G401 (cell line): ENCODE data around the gene IPO4. TPM values are rescaled to one million over a fixed set of nuclear protein-coding genes. Genes with fewer than 3 reads are reported as not detected.

Experiments
- DNase-seq: peaks from one replicate; pipeline ENCODE4 v3.0.0-alpha.2; 2015; ENCODE audit warnings: low spot score
- in situ Hi-C: cut with HindIII; loops from 2 replicates; pipeline ENCODE4 v1.10.0; 2016; ENCODE audit warnings: low sequenced_read_pairs, mixed read lengths
- total RNA-seq: library from RNA; depleted of rRNA; stranded (reverse); fragments of >200 nt; shearing (Covaris generic); gene quantifications from 2 replicates; pipeline ENCODE4 v1.2.3, GENCODE V29; 2014

IPO4 gene
- total RNA-seq, 1 experiment from 2014 or later: 80.4 TPM

- DNase-seq: no peak
- in situ Hi-C loops: no loop called here
Observed at GRCh38 chr14:24151404-24152080, 37.1 kb downstream of the IPO4 start.

- no peak for DNase-seq
- in situ Hi-C loops: no loop called here
Observed at GRCh38 chr14:24150993-24151392, 37.6 kb downstream of the IPO4 start.

DNA sequence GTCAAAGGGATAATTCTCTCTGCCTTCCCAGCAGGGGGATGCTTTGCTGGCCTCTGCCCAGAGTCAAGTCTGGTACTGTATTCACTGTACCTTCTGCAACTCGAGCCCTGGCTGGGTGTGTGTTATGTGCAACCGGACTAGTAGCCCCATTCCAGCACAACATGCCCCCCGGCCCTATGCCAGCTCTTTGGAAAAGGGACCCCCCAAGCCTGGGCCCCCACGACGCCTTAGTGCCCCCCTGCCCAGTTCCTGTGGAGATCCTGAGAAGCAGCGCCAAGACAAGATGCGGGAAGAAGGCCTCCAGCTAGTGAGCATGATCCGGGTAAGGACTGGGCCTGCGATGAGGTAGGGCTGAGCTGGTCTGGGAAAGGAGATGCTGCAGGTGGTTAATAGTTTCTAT lies 38.0 kb downstream of the IPO4 start:
- in situ Hi-C loops: no loop called here
- no peak for DNase-seq

DNA sequence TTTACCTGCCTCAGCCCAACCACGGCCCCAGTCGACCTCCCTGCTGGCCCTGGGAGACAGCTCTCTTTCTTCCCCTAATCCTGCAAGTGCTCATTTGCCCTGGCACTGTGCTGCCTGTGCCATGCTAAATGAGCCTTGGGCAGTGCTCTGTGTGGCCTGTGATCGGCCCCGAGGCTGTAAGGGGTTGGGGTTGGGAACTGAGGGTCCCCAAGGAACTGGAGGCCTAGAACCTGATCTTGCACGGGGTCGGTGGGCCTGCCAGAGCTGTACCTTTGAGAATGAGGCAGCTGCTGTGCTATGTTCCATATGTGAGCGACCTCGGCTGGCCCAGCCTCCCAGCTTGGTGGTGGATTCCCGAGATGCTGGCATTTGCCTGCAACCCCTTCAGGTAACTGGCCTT lies 38.6 kb downstream of the IPO4 start:
- no peak for DNase-seq
- in situ Hi-C loops: no loop called here

- in situ Hi-C loops: no loop called here
- no peak for DNase-seq
Observed at GRCh38 chr14:24149302-24149969, 39.2 kb downstream of the IPO4 start.

GRCh38 chr14:24147761-24148428 lies 40.7 kb downstream of the IPO4 start:
- in situ Hi-C loops: no loop called here
- no peak for DNase-seq

DNA sequence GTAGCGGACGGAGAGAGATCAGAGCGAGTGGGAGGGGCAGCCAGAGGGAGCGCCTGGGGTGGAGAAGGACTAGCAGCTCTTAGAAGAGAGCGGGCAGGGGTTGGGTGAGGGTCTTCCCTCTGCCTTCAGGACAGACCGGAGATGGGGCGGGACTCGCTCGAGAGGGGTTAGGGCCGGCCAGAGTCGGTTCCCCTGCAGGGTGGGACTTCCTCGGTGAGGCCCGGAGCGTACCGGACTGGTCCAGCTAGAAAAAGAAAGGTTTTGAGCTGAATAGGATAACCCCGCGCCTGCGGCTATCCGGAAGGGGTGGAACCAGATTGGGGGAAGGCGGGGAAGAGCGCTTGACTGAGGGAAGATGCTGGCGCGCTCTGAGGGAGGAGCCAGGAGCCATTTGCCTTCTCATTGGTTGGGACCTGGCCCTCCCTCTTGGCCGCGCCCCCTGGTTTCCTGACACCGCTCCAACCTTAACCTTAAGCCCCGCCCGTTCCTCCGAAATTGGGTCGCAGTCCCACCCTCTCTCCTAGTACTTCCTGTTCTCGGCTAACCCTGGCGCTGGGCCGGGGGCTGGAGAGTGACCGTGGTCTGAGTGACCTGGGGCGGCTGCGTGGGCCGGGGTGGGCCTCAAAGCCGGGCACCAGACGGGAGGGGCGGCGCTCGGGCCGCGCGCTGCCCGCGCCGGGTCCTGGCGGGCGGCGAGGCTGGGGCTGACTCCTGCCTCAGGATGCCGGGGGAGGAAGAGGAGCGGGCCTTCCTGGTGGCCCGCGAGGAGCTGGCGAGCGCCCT lies 41.4 kb downstream of the IPO4 start, which contains the start of gene RNF31:
TSS of gene RNF31 (plus strand) at position 521 of the 783 bp plus-strand sequence. CDS start at position 722, 201 bp downstream.
- in situ Hi-C loops: no loop called here
- peak; percentile 100 for DNase-seq

DNA sequence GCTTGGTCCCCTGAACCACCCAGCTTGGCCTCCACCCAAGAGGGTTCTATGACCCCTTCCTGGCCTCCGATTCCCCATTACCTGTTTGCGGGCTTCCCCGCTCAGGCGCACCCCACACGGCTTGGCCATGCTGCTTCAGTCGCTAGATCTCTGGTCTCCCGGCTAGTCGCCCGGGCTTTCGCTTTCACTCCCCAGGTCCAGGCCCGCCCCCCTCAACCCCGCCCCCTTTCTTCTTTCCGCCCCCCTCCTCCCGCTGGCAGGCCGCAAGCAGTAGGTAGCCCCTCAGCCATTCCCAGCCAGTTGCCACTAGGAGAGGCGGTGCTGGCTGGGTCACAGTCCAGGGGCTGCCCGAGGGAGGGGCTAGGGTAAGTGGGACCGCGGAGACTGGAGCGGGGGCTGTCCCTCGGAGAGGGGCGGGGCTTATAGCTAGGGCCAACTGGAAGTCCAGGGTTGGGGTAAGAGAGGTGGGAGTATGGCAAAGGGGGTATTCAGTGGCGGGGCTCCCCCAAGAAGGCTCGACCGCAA lies 42.1 kb downstream of the IPO4 start, which contains the start of gene PSME2:
TSS of gene PSME2 (minus strand) at position 158 of the 525 bp plus-strand sequence. CDS start at position 129, 29 bp downstream.
- peak; percentile 85 for DNase-seq
- in situ Hi-C loops: no loop called here

DNA sequence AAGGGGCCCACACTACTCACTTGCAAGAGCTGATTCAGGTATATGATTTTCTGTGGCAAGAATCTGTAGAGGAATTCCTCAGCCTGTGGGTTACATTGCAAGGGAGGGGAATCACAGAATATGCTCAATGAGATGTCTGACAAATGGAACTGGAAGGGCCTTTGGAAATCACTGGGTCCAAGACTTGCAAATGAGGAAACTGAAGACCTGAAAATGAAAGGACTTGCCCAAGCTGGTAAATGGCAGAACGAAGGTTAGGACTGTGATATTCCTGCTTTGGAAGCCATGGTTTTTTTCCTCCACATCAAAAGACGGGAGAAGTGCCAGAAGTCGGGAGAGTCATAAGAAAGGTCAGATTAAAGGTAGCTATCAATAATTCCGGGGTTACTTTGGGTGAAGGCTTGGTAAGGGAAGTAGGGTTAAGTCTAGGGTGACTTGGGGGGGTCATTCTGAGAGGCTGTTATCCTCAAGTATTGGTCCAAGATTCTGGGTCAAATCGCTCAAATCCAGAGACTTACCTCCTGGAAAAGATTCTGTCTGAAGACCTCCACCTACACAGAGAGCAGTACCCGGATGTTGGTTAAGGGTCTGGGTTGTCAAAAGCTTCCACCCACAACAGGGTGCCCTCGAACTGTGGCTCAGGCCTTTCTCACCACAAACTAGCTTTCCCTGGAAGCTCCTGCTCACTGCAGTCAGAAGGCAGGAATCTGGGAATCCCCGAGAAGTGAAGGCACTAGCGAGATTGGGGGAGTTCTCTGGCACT lies 42.7 kb downstream of the IPO4 start:
- DNase-seq: no peak
- in situ Hi-C loops: no loop called here

DNA sequence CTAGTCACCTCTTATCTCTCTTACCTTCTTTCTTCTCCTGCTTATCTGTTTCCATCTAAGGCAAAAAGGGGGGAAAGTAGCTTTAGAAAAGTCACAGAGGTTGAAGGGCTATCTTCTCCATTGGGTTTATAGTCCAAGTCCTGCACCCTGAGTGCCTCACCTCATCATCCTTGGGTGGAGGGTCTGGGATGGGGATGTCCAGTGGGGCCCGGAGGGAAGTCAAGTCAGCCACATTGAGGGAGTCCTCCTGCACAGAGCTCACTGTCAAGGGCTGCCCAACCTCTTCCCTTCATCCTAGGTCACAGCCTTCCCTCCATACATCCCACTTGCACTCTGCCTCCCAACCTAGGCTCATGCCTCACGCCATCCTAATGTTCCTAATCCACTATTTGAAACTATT lies 43.4 kb downstream of the IPO4 start:
- DNase-seq: no peak
- in situ Hi-C loops: no loop called here

DNA sequence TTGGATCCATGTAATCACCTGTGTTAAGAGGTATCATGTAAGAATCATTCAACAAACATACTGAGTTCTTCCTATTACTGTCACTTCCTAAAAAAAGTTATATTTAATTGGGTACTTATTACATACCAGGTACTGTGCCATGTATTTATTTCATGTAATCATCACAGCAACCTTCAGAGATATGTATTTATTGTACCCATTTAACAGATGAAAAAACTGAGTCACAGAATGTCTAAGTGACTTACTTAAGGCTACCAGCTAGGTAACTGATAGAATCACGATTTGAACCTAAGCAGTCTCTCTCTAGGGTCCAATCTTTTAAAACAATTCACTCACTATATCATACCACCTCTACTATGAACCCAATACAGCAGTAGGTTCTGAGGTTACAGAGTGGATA lies 44.2 kb downstream of the IPO4 start:
- in situ Hi-C loops: no loop called here
- no peak for DNase-seq

- in situ Hi-C loops: no loop called here
- no peak for DNase-seq
Observed at GRCh38 chr14:24143511-24143910, 45.1 kb downstream of the IPO4 start.

GRCh38 chr14:24141097-24141880 lies 47.3 kb downstream of the IPO4 start, which contains the start of gene EMC9:
Gene EMC9, minus strand, starts transcription at chr14:24141591. Its CDS starts 287 bp downstream, at chr14:24141304.
- in situ Hi-C loops: no loop called here
- DNase-seq: peak; percentile 100

DNA sequence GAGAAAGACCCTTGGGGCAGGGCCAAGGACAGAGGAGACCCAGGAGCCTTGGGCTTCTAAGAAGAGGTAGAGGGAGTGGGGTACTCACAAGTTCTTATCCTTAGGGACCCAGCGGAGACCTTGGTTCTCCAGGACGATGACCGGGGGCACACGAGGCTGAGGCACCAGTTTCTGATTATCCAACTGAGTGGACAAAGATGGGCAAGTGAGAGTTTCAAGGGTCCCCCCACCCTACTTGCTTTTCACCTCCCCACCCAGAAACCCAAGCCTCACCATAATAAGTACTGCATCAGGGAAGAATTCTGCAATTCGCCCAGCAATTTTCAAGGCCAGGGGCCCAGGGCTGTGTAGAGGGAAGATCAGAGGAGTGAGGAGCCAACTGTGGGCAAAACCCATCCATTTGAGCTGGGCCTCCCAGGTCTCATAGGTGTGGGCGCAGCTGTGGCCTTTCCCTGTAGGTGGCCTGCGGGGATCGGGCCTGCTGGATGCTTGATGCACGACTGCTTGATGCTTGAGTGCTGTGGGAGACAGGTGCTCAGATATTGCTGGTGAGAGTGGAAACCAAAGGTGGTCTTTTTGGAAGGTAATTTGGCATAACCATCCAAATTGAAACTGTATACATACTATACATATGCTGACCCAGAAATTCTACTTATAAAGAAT lies 49.2 kb downstream of the IPO4 start:
- in situ Hi-C loops: no loop called here
- DNase-seq: no peak

- in situ Hi-C loops: no loop called here
Observed at GRCh38 chr14:24138396-24139271, 50.0 kb downstream of the IPO4 start.

More at GRCh38 chr14:24138396-24139271, 50.0 kb downstream of the IPO4 start:
- no peak for DNase-seq
